Skeletal muscle cell (primary cell): Measurements from ENCODE around the gene WDR73.

Experiments used
- DNase-seq: peaks from one replicate; pipeline ENCODE4 v3.0.0-alpha.2; 2010; ENCODE audit warnings: low read depth
- H3K4me3 ChIP-seq: 2 replicates; pipeline ENCODE4 v1.5.1; 2011; ENCODE audit warnings: low read depth, mild to moderate bottlenecking, control low read depth, low read length, moderate library complexity

WDR73 gene

DNA sequence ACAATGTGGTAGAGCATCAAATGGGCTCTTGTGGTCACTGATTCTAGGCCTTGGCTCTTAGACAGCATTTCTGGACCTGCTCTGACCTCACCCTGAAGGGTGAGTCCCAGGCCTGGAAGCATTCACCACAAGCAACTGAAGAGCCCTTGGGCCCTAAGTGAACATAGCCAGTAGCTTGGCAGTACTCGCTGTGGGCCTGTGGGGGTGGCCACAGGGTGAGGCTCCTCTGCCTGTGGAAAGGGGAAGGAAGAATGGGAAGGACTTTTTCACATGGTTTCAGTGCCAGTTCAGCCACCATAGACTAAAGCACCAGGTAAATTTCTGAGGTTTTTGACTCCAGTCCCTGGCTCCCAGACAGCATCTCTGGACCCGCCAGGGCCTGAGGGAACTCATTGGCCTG lies 58.4 kb downstream of the WDR73 start:
- H3K4me3 ChIP-seq, result no peak overlapping the region
- no peak for DNase-seq

GRCh38 chr15:84594617-84595290 lies 59.3 kb downstream of the WDR73 start:
- H3K4me3 ChIP-seq, result no peak overlapping the region
- no peak for DNase-seq

GRCh38 chr15:84591815-84592214 lies 62.3 kb downstream of the WDR73 start:
- no peak for DNase-seq
- no peak overlapping the region for H3K4me3 ChIP-seq

DNA sequence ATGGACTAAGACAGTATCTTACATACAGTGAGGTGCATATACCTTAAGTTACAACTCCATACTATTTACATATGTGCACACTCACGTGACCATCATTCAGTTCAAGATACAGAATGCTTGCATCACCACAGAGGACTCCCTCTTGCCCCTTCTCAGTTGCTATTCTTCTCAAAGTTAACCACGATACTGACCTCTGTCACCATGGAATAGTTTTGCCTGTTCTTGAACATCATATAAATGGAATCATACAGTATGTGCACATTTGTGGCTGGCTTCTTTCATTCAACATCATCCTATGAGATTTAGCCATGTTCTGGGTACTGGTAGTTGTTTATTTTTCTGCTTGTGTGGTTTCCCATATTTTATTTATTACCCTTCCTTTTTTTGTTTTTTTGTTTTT lies 63.7 kb downstream of the WDR73 start:
- no peak overlapping the region for H3K4me3 ChIP-seq
- no peak for DNase-seq
